OCI-LY3 (cell line): Measurements from ENCODE around the gene OR2G3.

Experiments used
- H2AFZ ChIP-seq: fragments of 200-600, 300-600 bp; shearing (Covaris generic); 2 replicates; pipeline ENCODE4 v1.6.0; 2014; ENCODE audit warnings: antibody characterized with exemption, low read depth, low read length
- H3K27ac ChIP-seq: fragments of 200-600, 300-600 bp; sonication (generic); 2 replicates; pipeline ENCODE4 v1.5.1; 2014; ENCODE audit warnings: mild to moderate bottlenecking, low read length, moderate library complexity, mixed read lengths
- H3K27me3 ChIP-seq: fragments of 200-600, 300-600 bp; sonication (generic); 2 replicates; pipeline ENCODE4 v1.6.1; 2014; ENCODE audit warnings: low read depth, low read length, mixed read lengths
- H3K36me3 ChIP-seq: fragments of 200-600, 300-600 bp; sonication (generic); replicated peaks from 2 replicates; pipeline ENCODE3; 2014; ENCODE audit warnings: low read depth, low read length, mixed read lengths
- H3K4me1 ChIP-seq: fragments of 300-600, 200-600 bp; sonication (generic); 2 replicates; pipeline ENCODE4 v1.6.1; 2014; ENCODE audit warnings: low read length, mixed read lengths
- H3K4me2 ChIP-seq: fragments of 200-600, 300-600 bp; sonication (generic); 2 replicates; pipeline ENCODE4 v1.6.1; 2014; ENCODE audit warnings: low read length, mixed read lengths
- H3K4me3 ChIP-seq: fragments of 300-600, 200-600 bp; sonication (generic); 2 replicates; pipeline ENCODE4 v1.5.1; 2014; ENCODE audit warnings: antibody characterized with exemption, mild to moderate bottlenecking, low read length, moderate library complexity
- H3K79me2 ChIP-seq: fragments of 300-600, 200-600 bp; shearing (Covaris generic); 2 replicates; pipeline ENCODE4 v1.6.1; 2014; ENCODE audit warnings: mild to moderate bottlenecking, low read length, mixed read lengths
- H3K9ac ChIP-seq: fragments of 300-600, 200-600 bp; shearing (Covaris generic); 2 replicates; pipeline ENCODE4 v1.6.0; 2014; ENCODE audit warnings: mild to moderate bottlenecking, low read length, moderate library complexity
- H3K9me3 ChIP-seq: fragments of 200-600, 300-600 bp; shearing (Covaris generic); 2 replicates; pipeline ENCODE4 v1.6.1; 2014; ENCODE audit warnings: low read length, mixed read lengths; ENCODE audit not compliant: insufficient read depth
- H4K20me1 ChIP-seq: fragments of 200-600, 300-600 bp; sonication (generic); 2 replicates; pipeline ENCODE4 v1.6.1; 2016; ENCODE audit warnings: low read length, mixed read lengths; ENCODE audit not compliant: insufficient read depth
- CTCF ChIP-seq: fragments of 200-600, 300-600 bp; sonication (generic); IDR thresholded peaks from 2 replicates; pipeline ENCODE4 v1.5.1; 2014; ENCODE audit warnings: antibody characterized with exemption, low read length, low read depth
- EZH2phosphoT487 ChIP-seq: fragments of 200-600 bp; shearing (Covaris generic); IDR thresholded peaks from 2 replicates; pipeline ENCODE4 v1.6.1; 2018; ENCODE audit warnings: antibody characterized with exemption, mixed run types, low read depth

OR2G3 gene

GRCh38 chr1:247605286-247605685, at the start of gene OR2G3:
Gene OR2G3 (plus strand): TSS chr1:247605586. CDS start chr1:247605586, 0 bp downstream.
- H3K79me2 ChIP-seq: no peaks in the 10 kb centered on the region
- H3K4me2 ChIP-seq: no peak within 1 kb of the TSS
- no peak within 1 kb of the TSS for H2AFZ ChIP-seq
- peaks cover 16% of the 10 kb centered on the region; the same call in 1 of the 2 replicates for H3K27me3 ChIP-seq
- H3K9me3 ChIP-seq: no peaks in the 10 kb centered on the region
- no peaks in the 10 kb centered on the region for H4K20me1 ChIP-seq
- no peaks in the 10 kb centered on the region for H3K36me3 ChIP-seq
- no peak within 1 kb of the TSS for H3K4me3 ChIP-seq
- no peak within 1 kb of the TSS for H3K27ac ChIP-seq
- no peaks in the 10 kb centered on the region for H3K4me1 ChIP-seq
- H3K9ac ChIP-seq: no peak within 1 kb of the TSS
- TF ChIP-seq EZH2phosphoT487 (no peak), CTCF (no peak)

- no peak for TF ChIP-seq EZH2phosphoT487
- no peak for TF ChIP-seq CTCF
Measured at GRCh38 chr1:247557926-247558674, 47.3 kb upstream of the OR2G3 start.

GRCh38 chr1:247561711-247562110, 43.7 kb upstream of the OR2G3 start:
- no peak overlapping the region for H3K4me3 ChIP-seq
- no peaks in the 10 kb centered on the region for H3K36me3 ChIP-seq
- H3K9ac ChIP-seq: no peak overlapping the region
- no peaks in the 10 kb centered on the region for H3K9me3 ChIP-seq
- H3K79me2 ChIP-seq: no peaks in the 10 kb centered on the region
- peaks cover 32% of the 10 kb centered on the region for H3K27me3 ChIP-seq
- no peaks in the 10 kb centered on the region for H4K20me1 ChIP-seq
- TF ChIP-seq EZH2phosphoT487 (no peak), CTCF (no peak)
- no peak overlapping the region for H3K4me2 ChIP-seq
- no peak overlapping the region for H3K27ac ChIP-seq
- no peak overlapping the region for H2AFZ ChIP-seq
- H3K4me1 ChIP-seq: no peaks in the 10 kb centered on the region

More at GRCh38 chr1:247557926-247558674, 47.3 kb upstream of the OR2G3 start:
- Histone ChIP-seq H3K4me3 (no peak overlapping the region), H2AFZ (no peak overlapping the region), H3K4me1 (0 out of 2 replicates have a peak, but pooled peaks cover 4% of the 10 kb centered on the region), H3K79me2 (no peaks in the 10 kb centered on the region), H3K4me2 (no peak overlapping the region), H3K9ac (no peak overlapping the region), H3K27me3 (peaks cover 44% of the 10 kb centered on the region), H3K36me3 (no peaks in the 10 kb centered on the region), H3K27ac (no peak overlapping the region), H3K9me3 (no peaks in the 10 kb centered on the region), H4K20me1 (no peaks in the 10 kb centered on the region)

- Histone ChIP-seq H3K36me3 (no peaks in the 10 kb centered on the region), H3K4me1 (no peaks in the 10 kb centered on the region), H3K27me3 (peaks cover 28% of the 10 kb centered on the region), H4K20me1 (no peaks in the 10 kb centered on the region), H3K27ac (no peak overlapping the region), H3K9ac (no peak overlapping the region), H3K4me3 (no peak overlapping the region), H3K4me2 (no peak overlapping the region), H2AFZ (no peak overlapping the region), H3K9me3 (no peaks in the 10 kb centered on the region), H3K79me2 (no peaks in the 10 kb centered on the region)
- no peak for TF ChIP-seq CTCF
- no peak for TF ChIP-seq EZH2phosphoT487
Measured at GRCh38 chr1:247562198-247562597, 43.2 kb upstream of the OR2G3 start.
